HCT116 (cell line): ENCODE results near the gene ARPP21. TPM values are rescaled to one million over a fixed set of nuclear protein-coding genes. Genes with fewer than 3 reads are reported as not detected.

ENCODE experiments used
- ATAC-seq: fragments of 200-7000 bp; cut with Tn5 transposase; 2 replicates; pipeline ENCODE4 v1.9.1; 2020; ENCODE audit warnings: mild to moderate bottlenecking, moderate library complexity
- BruUV-seq: library from RNA; stranded (reverse); fragments of 400-500 nt; replicated peaks from 2 replicates; lab custom pipeline; 2021; lab: Mats Ljungman, UMichigan
- CTCF ChIA-PET: fragments of 300-600 bp; sonication (Branson Sonifier 250); formaldehyde crosslinking; loops from one replicate; lab custom pipeline; 2021; ENCODE audit warnings: antibody characterized with exemption; lab: Charles Lee
- POLR2A ChIA-PET: fragments of 300-600, 350-600 bp; sonication (Branson Sonifier 250); formaldehyde crosslinking; loops from one replicate; lab custom pipeline; 2021; ENCODE audit warnings: antibody characterized with exemption; lab: Charles Lee
- RAD21 ChIA-PET, 2 experiments: fragments of 300-600 bp; sonication (Branson Sonifier 250); formaldehyde crosslinking; loops; one replicate each; lab custom pipeline; 2023; ENCODE audit warnings: low total read pairs in 2 of 2; ENCODE audit not compliant: uncharacterized antibody in 2 of 2, unreplicated experiment in 2 of 2, low non-redundant PET in 1 of 2; lab: Charles Lee
- DNase-seq: peaks from one replicate; pipeline ENCODE4 v3.0.0-alpha.2; 2010; ENCODE audit warnings: low read depth, low spot score
- H2AFZ ChIP-seq: fragments of 200-600 bp; shearing (Covaris generic), sonication (generic); 2 replicates; pipeline ENCODE4 v1.6.1; 2017; ENCODE audit warnings: low read depth, mixed run types, mixed read lengths, antibody characterized with exemption, low read length; ENCODE audit not compliant: poor library complexity, severe bottlenecking
- H3K27ac ChIP-seq: 2 replicates; pipeline ENCODE4 v1.5.1; 2012; ENCODE audit warnings: low read depth, low read length
- H3K27me3 ChIP-seq: fragments of 200-600 bp; sonication (generic); 2 replicates; pipeline ENCODE4 v1.6.1; 2016; ENCODE audit warnings: mixed run types, low read length, mixed read lengths; ENCODE audit not compliant: insufficient read depth
- H3K36me3 ChIP-seq, 2 experiments: fragments of 200-500 bp in 1 of 2; fragments of 200-600 bp in 1 of 2; sonication (Bioruptor generic) in 1 of 2; sonication (generic) in 1 of 2; 2 replicates each; pipeline versions ENCODE4 v1.5.1 to v1.6.1; 2014 to 2016; ENCODE audit warnings: low read length in 2 of 2, inconsistent platforms in 1 of 2, mixed read lengths in 1 of 2, mixed run types in 1 of 2; ENCODE audit not compliant: insufficient read depth in 2 of 2, control insufficient read depth in 1 of 2
- H3K4me1 ChIP-seq, 2 experiments: fragments of 200-600 bp in 1 of 2; sonication (generic) in 1 of 2; 2 replicates each; pipeline versions ENCODE4 v1.5.1 to v1.6.1; 2012 to 2017; ENCODE audit warnings: low read length in 2 of 2, inconsistent platforms in 1 of 2, mild to moderate bottlenecking in 1 of 2, mixed read lengths in 1 of 2, mixed run types in 1 of 2, moderate library complexity in 1 of 2; ENCODE audit not compliant: insufficient read depth in 2 of 2, control insufficient read depth in 1 of 2
- H3K4me2 ChIP-seq: fragments of 200-600 bp; sonication (generic); 2 replicates; pipeline ENCODE4 v1.6.1; 2017; ENCODE audit warnings: mixed run types, low read length, mixed read lengths
- H3K4me3 ChIP-seq, 2 experiments: fragments of 200-600 bp in 1 of 2; sonication (generic) in 1 of 2; replicated peaks in 1 of 2; 2 replicates each; pipeline ENCODE4 v1.5.1; 2011 to 2016; ENCODE audit warnings: low read length in 2 of 2, control low read depth in 1 of 2, low read depth in 1 of 2, mild to moderate bottlenecking in 1 of 2, mixed read lengths in 1 of 2, mixed run types in 1 of 2
- H3K79me2 ChIP-seq: fragments of 200-600 bp; sonication (generic); 2 replicates; pipeline ENCODE4 v1.6.1; 2017; ENCODE audit warnings: mild to moderate bottlenecking, mixed run types, low read length, moderate library complexity, mixed read lengths; ENCODE audit not compliant: insufficient read depth
- H3K9ac ChIP-seq: fragments of 200-600 bp; sonication (generic); 2 replicates; pipeline ENCODE4 v1.6.1; 2016; ENCODE audit warnings: low read length, mixed read lengths
- H3K9me2 ChIP-seq: fragments of 200-600 bp; sonication (generic), shearing (Covaris generic); 2 replicates; pipeline ENCODE4 v1.6.1; 2017; ENCODE audit warnings: mixed run types, mild to moderate bottlenecking, moderate library complexity; ENCODE audit not compliant: insufficient read depth
- H3K9me3 ChIP-seq, 2 experiments: fragments of 200-500 bp in 1 of 2; fragments of 200-600 bp in 1 of 2; sonication (Bioruptor generic) in 1 of 2; sonication (generic) in 1 of 2; 2 replicates each; pipeline ENCODE4 v1.6.1; 2014 to 2017; ENCODE audit warnings: low read length in 2 of 2, mixed read lengths in 2 of 2, inconsistent platforms in 1 of 2, low read depth in 1 of 2, mild to moderate bottlenecking in 1 of 2, mixed run types in 1 of 2, moderate library complexity in 1 of 2; ENCODE audit not compliant: control insufficient read depth in 1 of 2, insufficient read depth in 1 of 2
- H4K20me1 ChIP-seq: fragments of 200-600 bp; sonication (generic), shearing (Covaris generic); 2 replicates; pipeline ENCODE4 v1.6.1; 2017; ENCODE audit warnings: mixed run types, mild to moderate bottlenecking, moderate library complexity; ENCODE audit not compliant: insufficient read depth
- CTCF ChIP-seq, 3 experiments: fragments of 200-600 bp in 1 of 3; sonication (generic) in 1 of 3; IDR thresholded peaks in 2 of 3; conservative IDR thresholded peaks in 1 of 3; 2 replicates each; pipeline ENCODE4 v1.5.1; 2012 to 2017; ENCODE audit warnings: low read depth in 2 of 3, low read length in 2 of 3, antibody characterized with exemption in 1 of 3, borderline replicate concordance in 1 of 3, control low read depth in 1 of 3, mild to moderate bottlenecking in 1 of 3, mixed read lengths in 1 of 3, mixed run types in 1 of 3, moderate library complexity in 1 of 3; ENCODE audit not compliant: insufficient read depth in 1 of 3
- EZH2 ChIP-seq: fragments of 200-600 bp; sonication (generic); IDR thresholded peaks from 2 replicates; pipeline ENCODE4 v1.6.1; 2017; ENCODE audit warnings: antibody characterized with exemption, mixed run types
- EZH2phosphoT487 ChIP-seq: fragments of 200-600 bp; IDR thresholded peaks from 2 replicates; pipeline ENCODE4 v1.6.1; 2018; ENCODE audit warnings: antibody characterized with exemption, borderline replicate concordance
- FOSL1 ChIP-seq: IDR thresholded peaks from 2 replicates; pipeline ENCODE4 v1.6.1; 2012; ENCODE audit warnings: low read depth
- REST ChIP-seq: IDR thresholded peaks from 2 replicates; pipeline ENCODE4 v1.6.1; 2012; ENCODE audit warnings: low read depth
- SIN3A ChIP-seq: IDR thresholded peaks from 2 replicates; pipeline ENCODE4 v1.6.1; 2012; ENCODE audit warnings: low read depth
- SRF ChIP-seq: IDR thresholded peaks from 2 replicates; pipeline ENCODE4 v1.6.1; 2012; ENCODE audit warnings: low read depth
- YY1 ChIP-seq: IDR thresholded peaks from 2 replicates; pipeline ENCODE4 v1.6.1; 2011; ENCODE audit warnings: low read length, low read depth, moderate library complexity, mild to moderate bottlenecking; ENCODE audit not compliant: insufficient replicate concordance; ENCODE audit errors: extremely low read depth
- ZFX ChIP-seq: fragments of 450-650 bp; IDR thresholded peaks from 2 replicates; pipeline ENCODE4 v1.6.1; 2017
- ZNF274 ChIP-seq: fragments of 200-500 bp; sonication (Bioruptor generic); IDR thresholded peaks from 2 replicates; pipeline ENCODE4 v1.6.1; 2014; ENCODE audit warnings: mild to moderate bottlenecking, low read depth, low read length, inconsistent platforms
- intact Hi-C: fragments of 100-400 bp; cut with micrococcal nuclease; formaldehyde crosslinking; loops from 2 replicates; pipeline ENCODE4 v1.10.0; 2022
- total RNA-seq: library from RNA; stranded (reverse); gene quantifications from one replicate; pipeline ENCODE4 v1.2.1, GENCODE V29; 2021; ENCODE audit not compliant: unreplicated experiment
- TF ChIP-seq, protein P1 (sequence below): IDR thresholded peaks from 2 replicates; pipeline ENCODE4 v1.6.1; 2011; ENCODE audit warnings: mild to moderate bottlenecking, low read length, moderate library complexity; ENCODE audit not compliant: insufficient replicate concordance; ENCODE audit errors: extremely low read depth
- TF ChIP-seq, protein P2 (sequence below): IDR thresholded peaks from 2 replicates; pipeline ENCODE4 v1.6.1; 2012

The ARPP21 gene
- total RNA-seq, 1 experiment from 2014 or later, result not detected

DNA sequence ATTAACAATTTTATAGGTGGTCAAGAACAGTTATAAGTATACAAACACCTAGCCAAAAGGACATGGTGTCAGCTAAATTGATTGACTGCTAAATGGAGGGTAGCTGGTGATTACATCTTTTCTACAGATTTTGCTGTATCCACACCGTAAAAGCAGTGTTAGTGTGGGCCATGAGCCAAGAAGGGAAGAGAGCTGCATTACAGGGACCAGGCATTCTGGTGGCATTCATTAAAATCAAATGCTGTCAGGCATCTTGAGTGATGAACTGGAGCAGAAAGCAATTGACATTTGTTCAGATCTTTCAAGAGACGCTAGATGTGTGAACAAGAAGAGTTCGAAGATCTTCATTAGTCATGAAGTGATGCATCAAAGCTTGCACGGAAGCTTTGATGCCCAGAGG lies 177.9 kb downstream of the ARPP21 start:
- RAD21 ChIA-PET, result no interaction called here
- intact Hi-C loops, result no loop called here
- no peaks in the 10 kb centered on the region for H3K9me2 ChIP-seq
- no peaks in the 10 kb centered on the region for H3K27me3 ChIP-seq
- H3K27ac ChIP-seq, result no peak overlapping the region
- TF ChIP-seq SRF, result no peak
- no peak for TF ChIP-seq CTCF (IDR thresholded peaks at IDR 0.05 in 2 of 3, conservative IDR thresholded peaks at IDR 0.05 in 1 of 3; ENCODE audit: borderline replicate concordance in 1 of 3, insufficient read depth in 1 of 3, low read depth in 2 of 3, low read length in 2 of 3)
- TF ChIP-seq SIN3A, result no peak
- TF ChIP-seq ZFX, result no peak
- TF ChIP-seq FOSL1, result no peak
- no peaks in the 10 kb centered on the region for H4K20me1 ChIP-seq
- no peaks in the 10 kb centered on the region for H3K4me1 ChIP-seq
- H3K9me3 ChIP-seq, result no peaks in the 10 kb centered on the region; a peak in 2 of 4 replicates
- no peaks in the 10 kb centered on the region for H3K79me2 ChIP-seq
- CTCF ChIA-PET, result no interaction called here
- no peak overlapping the region for H3K9ac ChIP-seq
- H2AFZ ChIP-seq, result no peak overlapping the region
- no peak overlapping the region for H3K4me2 ChIP-seq
- POLR2A ChIA-PET, result no interaction called here
- H3K36me3 ChIP-seq, result no peaks in the 10 kb centered on the region
- no peak overlapping the region for H3K4me3 ChIP-seq
- ATAC-seq, result no peak
- BruUV-seq, result no TSS peak
- DNase-seq, result no peak

DNA sequence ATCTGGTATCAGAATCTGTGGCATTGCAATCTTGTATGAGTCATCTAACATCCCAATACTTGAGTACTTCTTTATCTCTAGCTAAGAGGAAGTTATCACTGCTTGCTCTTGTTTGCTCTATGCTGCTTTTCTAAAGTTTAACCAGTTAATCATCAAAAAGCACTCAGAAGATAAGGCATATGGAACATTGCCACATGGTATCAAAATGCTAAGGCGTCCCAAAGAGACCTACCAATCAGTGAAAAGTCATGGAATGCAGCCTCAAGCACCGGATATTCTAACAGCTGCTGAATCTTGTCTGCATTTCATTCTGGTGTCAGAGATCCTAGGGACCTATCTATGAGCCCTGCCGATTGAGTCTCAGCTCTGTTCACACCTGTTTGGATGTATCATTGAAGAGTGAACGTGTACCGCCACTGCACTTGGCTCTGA lies 192.8 kb downstream of the ARPP21 start:
- Histone ChIP-seq H3K9ac (no peak overlapping the region), H4K20me1 (no peaks in the 10 kb centered on the region; the same call in 1 of the 2 replicates), H3K9me3 (peaks cover 2 to 4% of the 10 kb centered on the region in 2 experiments; a peak in 2 of 4 replicates), H3K4me2 (no peak overlapping the region), H3K9me2 (no peaks in the 10 kb centered on the region), H3K79me2 (no peaks in the 10 kb centered on the region), H3K27ac (no peak overlapping the region), H3K27me3 (no peaks in the 10 kb centered on the region), H3K36me3 (no peaks in the 10 kb centered on the region), H2AFZ (no peak overlapping the region), H3K4me3 (no peak overlapping the region), H3K4me1 (no peaks in the 10 kb centered on the region)
- DNase-seq (no peak), ATAC-seq (no peak)
- ChIA-PET POLR2A (no interaction called here), RAD21 (no interaction called here), CTCF (no interaction called here)
- BruUV-seq, result no TSS peak
- intact Hi-C loops, result no loop called here
- TF ChIP-seq FOSL1, result no peak
- TF ChIP-seq, protein P1, sequence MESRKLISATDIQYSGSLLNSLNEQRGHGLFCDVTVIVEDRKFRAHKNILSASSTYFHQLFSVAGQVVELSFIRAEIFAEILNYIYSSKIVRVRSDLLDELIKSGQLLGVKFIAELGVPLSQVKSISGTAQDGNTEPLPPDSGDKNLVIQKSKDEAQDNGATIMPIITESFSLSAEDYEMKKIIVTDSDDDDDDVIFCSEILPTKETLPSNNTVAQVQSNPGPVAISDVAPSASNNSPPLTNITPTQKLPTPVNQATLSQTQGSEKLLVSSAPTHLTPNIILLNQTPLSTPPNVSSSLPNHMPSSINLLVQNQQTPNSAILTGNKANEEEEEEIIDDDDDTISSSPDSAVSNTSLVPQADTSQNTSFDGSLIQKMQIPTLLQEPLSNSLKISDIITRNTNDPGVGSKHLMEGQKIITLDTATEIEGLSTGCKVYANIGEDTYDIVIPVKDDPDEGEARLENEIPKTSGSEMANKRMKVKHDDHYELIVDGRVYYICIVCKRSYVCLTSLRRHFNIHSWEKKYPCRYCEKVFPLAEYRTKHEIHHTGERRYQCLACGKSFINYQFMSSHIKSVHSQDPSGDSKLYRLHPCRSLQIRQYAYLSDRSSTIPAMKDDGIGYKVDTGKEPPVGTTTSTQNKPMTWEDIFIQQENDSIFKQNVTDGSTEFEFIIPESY, result no peak
- TF ChIP-seq EZH2, result no peak
- TF ChIP-seq EZH2phosphoT487, result no peak
- no peak for TF ChIP-seq YY1
- TF ChIP-seq ZFX, result no peak
- TF ChIP-seq REST, result no peak
- TF ChIP-seq, protein P2, sequence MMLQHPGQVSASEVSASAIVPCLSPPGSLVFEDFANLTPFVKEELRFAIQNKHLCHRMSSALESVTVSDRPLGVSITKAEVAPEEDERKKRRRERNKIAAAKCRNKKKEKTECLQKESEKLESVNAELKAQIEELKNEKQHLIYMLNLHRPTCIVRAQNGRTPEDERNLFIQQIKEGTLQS, result no peak
- no peak for TF ChIP-seq ZNF274
